GM12872 (cell line): ENCODE results near the gene FBXO36.

Experiments
- TF ChIP-seq, protein P1 (sequence below): IDR thresholded peaks from 3 replicates; pipeline ENCODE4 v1.5.1; 2011; ENCODE audit warnings: low read depth, mild to moderate bottlenecking, low read length, moderate library complexity; ENCODE audit not compliant: insufficient read depth

FBXO36 gene

DNA sequence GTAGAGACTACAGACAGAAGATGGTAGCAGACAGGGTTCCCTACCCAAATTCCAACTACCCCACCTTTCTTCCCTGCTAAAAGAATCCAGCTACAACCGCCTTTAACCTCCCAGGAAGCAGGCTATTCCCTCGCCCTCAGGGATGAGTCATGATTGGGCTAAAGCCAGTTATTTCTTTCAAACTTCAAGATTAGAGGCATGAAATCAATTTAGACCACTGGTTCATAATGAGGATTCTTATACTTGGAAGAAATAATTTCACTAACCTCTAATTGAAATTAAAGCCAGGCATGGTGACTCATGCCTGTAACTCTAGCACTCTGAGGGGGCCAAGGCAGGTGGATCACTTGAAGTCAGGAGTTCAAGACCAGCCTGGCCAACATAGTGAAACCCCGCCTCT, 20.5 kb upstream of the FBXO36 start:
- TF ChIP-seq, protein P1, sequence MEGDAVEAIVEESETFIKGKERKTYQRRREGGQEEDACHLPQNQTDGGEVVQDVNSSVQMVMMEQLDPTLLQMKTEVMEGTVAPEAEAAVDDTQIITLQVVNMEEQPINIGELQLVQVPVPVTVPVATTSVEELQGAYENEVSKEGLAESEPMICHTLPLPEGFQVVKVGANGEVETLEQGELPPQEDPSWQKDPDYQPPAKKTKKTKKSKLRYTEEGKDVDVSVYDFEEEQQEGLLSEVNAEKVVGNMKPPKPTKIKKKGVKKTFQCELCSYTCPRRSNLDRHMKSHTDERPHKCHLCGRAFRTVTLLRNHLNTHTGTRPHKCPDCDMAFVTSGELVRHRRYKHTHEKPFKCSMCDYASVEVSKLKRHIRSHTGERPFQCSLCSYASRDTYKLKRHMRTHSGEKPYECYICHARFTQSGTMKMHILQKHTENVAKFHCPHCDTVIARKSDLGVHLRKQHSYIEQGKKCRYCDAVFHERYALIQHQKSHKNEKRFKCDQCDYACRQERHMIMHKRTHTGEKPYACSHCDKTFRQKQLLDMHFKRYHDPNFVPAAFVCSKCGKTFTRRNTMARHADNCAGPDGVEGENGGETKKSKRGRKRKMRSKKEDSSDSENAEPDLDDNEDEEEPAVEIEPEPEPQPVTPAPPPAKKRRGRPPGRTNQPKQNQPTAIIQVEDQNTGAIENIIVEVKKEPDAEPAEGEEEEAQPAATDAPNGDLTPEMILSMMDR: no peak

DNA sequence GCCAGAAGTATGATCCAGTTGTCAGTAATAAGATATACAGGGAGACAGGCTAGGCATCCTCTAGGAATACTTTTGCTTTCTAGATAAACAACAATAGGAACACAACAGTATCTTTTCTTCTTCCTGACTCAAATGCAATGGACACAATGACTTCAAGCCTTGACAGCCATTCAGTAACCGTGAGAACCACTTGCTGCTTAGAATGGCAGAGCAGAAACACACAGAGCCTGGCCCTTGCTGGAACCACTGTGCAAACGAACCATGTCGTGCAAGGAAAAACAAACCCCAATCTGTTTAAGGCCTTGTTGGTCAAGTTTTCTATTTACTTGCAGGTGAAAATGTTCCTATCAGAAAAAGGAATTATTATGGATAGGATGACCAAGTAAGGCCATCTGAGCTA, 19.3 kb upstream of the FBXO36 start:
- TF ChIP-seq, protein P1: no peak

DNA sequence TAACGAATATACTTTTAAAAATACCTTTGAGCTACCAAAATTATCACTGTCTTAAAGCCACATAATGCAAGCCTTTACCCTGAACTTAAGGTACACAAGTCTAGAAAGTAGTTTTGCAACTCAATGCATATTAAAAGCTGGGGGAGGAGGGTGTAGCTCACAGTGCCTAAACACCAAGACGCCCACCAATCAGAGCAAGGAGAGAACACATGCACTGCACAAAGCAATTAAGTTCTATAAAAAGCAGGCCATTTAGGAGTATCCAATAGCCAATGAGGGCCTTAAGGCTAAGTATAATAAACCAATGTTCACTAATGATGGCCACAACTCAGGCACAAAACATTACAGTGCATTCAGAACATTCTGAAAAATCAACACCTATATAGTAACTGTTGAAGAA, 16.7 kb upstream of the FBXO36 start:
- TF ChIP-seq, protein P1: no peak

DNA sequence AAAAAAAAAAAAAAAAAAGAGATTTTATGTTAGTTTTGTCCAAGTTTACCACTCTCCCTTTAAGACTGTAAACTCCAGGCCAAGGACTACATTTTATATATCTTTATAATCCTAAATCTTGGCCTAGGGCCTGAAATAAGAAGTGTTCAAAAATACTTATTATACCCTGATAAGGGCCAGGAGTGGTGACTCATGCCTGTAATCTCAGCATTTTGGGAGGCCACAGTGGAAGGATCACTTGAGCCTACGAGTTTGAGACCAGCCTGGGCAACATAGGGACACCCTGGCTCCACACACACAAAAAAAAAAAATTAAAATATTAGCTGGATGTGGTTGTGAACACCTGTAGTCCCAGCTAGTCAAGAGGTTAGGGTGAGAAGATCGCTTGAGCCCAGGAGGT, 13.2 kb upstream of the FBXO36 start:
- TF ChIP-seq, protein P1: no peak

DNA sequence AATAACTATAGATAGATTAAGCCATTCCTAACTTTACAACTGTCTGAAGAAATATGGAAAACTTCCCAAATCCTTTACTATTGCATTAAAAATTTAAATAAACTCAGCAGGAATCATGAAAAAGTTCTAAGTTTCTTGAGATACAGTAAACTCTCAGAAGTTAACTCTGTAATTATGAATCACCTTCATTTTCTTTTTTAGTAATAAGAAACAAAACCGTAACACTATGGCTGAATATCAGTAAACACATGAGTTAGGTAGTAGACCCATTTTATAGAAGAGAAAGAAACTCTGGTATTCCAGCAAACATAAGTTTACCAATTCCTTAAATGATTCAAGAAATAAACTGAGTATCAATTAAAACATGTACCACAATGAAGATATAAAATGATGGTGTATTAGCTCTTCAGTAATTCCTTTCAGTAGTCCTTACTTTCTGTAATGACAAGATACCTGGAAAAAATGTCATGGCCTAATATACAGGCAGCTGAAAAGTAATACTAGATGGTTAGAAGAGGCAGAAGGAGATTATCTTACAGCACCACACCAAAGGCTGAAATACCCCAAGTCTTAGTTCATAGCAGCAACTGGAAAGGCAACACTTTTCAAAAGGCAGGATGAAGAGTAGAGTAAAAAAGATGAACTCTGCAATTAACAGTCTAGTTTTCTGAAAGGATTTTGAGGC, 12.0 kb upstream of the FBXO36 start:
- TF ChIP-seq, protein P1: no peak

DNA sequence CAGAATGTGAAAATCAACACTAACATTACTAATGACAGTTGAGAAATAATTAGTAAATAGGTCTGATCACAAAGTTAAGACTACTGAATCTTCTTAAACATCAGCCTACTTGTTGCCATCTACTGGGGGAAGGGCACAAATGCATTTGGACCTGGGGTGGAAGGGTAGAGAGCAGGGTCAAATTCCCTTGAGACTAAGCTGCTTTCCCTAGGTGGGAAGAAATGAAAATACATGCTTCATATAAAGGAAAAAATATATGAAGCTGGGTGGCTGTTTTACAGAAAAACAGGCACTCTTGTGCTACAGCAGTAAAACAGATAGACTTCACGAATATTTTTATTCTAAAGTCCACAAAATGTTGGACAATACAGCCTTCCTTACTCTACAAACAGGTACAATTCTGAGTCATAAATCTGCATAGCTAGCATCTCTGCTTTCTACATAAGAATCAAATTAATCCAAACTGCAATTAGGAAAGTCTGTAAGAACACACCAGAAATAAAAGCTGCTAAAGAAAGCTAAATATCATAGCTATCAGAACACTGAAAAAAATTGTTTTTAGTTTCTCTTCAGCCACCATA, 11.4 kb upstream of the FBXO36 start:
- TF ChIP-seq, protein P1: peak; percentile 65

DNA sequence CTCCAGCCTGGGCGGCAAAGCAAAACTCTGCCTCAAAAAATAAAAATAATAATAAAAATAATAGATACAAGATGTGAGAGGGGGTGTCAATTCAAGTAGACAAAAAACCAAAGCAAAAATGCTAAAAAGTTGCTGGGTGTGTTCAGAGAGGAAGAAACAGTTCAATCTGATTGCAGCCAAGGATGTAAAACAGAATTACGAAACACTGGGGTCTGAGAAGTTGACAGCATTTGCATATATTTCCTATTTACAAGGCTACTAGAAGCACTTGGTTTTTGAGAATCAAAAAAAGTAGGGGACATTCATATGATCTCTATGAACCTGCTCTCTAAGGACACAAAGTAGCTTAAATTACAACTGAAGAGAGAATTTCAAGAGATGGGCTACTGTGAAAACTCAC, 8.1 kb upstream of the FBXO36 start:
- TF ChIP-seq, protein P1: no peak
